HG03469 (cell line): Measurements from ENCODE around the gene NRXN3.

Experiments used
- ATAC-seq: cut with Tn5 transposase; IDR thresholded peaks from one replicate; pipeline ENCODE4 v1.9.1; 2021; ENCODE audit warnings: mild to moderate bottlenecking, moderate library complexity, moderate number of reproducible peaks; ENCODE audit not compliant: unreplicated experiment

NRXN3 gene

DNA sequence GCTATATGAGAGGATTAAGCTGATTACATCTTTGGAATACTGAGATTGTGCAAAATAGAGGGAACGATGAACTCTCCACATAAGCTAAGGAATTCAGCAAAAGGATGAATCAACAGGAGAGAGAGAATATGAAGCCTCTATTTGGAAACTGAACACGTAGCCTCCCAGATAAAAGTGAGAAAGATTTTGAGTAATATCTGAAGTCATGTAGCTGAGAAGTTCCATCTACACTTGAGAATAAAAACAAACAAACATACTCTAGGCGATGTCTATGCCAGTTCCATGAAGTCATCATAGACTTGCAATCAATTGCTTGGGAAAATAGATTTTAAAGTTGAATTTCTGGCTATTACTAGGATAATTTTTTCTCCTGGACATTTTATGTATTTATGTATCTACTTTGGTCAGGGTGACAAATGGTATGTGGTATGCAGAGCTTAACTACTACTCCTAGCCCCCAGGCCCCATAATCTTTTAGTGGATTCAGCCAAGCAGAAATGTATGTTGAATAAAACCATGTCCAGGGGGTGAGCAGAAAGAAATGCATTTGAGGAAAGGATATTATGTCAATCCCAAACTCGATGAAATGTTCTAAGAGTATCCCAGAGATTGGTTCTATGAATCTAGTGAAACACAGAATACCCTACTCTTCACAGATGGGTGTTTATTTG is 1413.7 kb downstream of the NRXN3 start:
- ATAC-seq: no peak

DNA sequence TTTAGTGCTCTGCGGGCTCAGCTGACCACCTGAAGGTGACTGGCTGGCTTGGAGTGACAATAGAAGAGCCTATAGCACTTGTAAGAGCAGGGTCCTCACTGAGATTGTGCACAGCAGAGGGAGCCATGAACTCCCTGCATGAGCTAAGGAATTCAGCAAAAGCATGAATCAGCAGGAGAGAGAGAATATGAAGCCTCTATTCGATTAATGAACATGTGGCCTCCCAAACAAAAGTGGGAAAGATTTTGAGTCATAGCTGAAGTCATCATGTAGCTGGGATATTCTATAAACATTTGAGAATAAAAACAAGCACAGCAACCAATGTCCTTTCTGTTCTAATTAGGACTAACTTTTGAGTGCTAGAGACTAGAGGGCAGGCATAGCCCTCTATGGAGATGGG is 1414.5 kb downstream of the NRXN3 start:
- no peak for ATAC-seq

DNA sequence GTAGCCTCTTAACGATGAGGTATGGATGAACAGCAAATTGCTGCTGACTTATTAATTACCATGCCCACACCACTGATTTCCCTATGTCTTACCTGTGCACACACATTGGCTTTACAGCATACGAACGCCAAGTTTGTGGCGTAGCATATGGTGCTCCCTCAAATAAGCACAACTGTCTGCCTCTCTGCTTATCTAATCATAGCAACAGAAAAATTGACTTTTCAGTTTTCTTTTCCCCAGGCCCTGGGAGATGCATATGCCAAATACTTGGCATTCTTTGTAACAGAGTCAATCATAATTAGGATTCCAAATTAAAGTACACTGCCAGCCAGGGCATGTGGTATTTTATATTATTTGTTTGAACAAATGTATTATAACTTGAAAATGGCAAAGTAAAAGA is 1415.7 kb downstream of the NRXN3 start:
- no peak for ATAC-seq

DNA sequence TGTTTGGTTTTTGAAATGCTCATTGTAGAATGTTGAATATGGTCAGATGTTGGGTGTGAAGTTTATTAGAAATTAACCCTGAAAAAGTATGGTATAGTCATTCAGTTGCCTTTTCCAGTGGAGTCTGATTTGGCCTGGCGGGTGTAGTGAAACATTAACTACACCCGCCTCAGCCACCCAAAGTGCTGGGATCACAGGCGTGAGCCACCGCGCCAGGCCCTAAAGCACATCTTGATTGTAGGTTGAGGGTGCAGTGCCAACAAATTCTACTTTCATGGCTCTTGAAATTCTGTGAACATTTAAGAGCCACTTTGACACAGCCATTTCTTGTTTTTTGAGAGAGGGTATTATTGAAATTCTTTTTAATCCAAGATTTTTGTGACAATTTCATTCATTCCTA is 1416.2 kb downstream of the NRXN3 start:
- ATAC-seq: no peak

DNA sequence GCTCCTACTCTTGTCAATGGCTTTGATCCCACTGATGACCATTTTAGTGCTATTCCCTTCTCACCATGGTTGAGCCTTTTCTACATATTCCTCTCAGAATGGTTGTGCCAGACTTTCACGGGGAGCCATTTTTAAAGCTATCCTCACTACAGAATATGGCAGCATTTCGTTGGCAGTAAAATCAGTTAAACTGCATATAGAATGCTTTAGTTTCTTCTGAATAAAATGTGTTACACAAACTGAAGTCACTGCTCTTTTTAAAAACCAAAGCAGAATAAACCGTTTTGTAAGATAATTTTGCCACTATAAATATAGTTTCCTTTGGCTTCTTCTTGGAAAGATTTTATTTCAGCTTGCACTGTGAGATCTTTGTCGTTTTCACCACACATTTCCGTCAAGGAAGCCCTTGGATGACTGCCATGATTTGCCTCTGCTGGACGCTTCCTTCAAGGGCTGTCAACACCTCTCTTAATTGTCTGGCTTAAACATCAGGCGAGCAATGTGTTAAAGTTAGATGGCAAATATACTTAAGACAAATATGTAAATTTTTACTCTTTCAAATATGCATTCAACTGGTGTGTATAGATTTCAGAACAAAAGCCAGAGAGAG is 1416.9 kb downstream of the NRXN3 start:
- no peak for ATAC-seq

DNA sequence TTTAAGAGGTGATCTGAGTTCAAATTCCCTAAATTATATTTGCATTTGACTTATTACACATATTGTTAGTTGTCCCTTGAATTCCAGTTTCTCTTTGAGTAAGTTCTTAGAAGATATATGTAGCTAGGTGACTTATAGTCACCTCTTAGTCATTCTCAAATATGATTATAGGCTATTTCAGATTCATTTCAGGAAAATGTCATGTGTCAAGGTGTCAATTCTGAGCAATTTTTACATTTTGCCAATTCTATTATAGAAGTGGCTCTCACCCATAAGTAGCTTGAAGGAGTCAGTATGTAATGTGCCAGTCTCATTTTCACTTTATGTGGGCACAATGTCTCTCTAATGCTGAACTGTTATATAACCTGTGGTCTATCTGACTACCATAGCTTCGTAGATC is 1417.7 kb downstream of the NRXN3 start:
- no peak for ATAC-seq

DNA sequence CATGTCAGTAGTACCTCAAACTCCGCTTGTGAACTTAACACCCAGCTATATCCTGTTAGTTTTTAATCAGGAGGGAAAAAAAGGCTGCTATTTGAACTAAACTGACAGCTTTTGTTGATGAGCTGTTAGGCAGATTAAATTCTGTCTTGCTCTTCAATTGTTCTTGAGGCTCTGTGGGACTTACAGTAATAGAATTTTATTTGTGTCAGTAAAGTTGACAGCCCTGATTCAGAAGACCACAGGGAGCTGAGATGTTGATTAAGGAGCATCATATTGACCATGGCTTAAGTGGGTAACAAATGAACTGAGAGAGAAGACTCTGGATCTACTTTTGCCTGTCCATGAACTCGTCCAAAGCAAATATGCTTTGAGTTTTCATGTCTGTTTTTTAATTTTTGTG is 1418.2 kb downstream of the NRXN3 start:
- no peak for ATAC-seq

DNA sequence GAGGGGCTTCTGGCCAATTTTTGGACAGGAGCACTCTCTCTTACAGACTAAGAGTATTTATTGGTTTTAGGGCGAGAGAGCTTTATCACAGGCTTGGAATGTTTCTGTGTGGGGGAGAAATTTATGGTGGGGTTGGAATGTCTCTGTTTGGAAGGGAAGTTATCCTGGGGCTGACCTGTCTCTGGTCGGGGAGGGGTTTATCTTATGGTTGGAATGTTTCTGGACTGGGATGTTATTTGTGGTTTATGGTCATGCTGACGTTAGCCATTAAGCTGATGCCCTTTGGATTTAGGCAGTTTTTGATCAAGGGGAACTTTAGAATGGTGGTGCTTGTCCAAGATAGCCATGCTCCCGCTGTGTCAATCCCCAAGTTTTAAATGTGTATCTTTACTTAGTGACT is 1426.4 kb downstream of the NRXN3 start:
- no peak for ATAC-seq

DNA sequence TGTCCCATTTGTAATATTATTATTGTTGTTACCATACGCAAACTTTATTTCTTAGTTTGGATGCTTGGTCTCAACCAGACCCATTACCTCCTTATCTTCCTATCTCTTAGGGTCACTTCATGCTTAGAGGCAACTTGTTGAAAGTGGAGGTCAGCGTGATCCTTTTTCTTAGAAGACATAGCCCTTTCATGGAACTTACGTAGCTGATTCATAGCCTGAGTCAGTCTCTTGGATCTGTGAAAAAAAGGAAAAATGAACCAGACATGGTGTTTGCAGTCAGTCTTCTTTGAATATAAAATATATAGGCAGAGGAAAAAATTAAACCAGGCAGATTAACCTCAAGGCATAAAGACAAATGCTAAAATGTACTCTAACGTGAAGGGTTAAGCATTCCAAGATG is 1427.4 kb downstream of the NRXN3 start:
- no peak for ATAC-seq

DNA sequence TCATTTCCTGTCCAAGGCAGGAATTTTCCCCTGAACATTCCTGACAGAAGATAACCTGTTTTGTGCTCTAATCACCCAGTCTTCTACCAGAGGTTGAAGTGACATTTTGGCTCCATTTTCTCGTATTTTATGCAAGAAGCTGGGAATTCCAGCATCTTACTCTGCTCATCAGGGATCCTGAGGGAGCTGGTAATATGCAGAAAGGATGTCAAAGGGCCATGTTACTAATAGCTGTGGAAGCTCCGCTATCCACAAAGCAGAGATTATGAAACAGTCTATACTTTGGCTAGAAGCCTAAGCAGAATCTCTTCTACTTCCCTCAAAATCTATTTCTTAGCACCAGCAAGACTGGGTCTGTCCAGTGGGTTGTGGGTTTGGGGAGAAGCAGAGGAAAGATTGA is 1428.2 kb downstream of the NRXN3 start:
- no peak for ATAC-seq

DNA sequence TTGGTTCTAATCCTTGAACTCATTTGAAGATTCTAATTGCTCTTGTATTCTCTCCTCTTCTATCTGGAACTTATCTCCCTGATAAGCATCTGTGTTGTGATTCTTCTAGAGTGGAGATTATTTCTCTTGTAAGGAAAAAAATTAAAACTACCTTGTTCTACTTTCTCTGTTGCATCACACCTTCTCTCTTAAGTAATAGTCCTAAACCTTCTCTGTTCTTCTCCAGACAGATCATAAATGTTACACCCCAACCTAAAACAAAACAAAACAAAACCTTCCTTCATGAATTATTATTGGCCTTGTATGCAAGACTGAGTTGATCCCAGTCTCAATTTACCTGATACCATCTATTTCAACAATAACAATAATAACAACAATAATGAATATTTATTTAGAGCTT is 1429.1 kb downstream of the NRXN3 start:
- no peak for ATAC-seq

DNA sequence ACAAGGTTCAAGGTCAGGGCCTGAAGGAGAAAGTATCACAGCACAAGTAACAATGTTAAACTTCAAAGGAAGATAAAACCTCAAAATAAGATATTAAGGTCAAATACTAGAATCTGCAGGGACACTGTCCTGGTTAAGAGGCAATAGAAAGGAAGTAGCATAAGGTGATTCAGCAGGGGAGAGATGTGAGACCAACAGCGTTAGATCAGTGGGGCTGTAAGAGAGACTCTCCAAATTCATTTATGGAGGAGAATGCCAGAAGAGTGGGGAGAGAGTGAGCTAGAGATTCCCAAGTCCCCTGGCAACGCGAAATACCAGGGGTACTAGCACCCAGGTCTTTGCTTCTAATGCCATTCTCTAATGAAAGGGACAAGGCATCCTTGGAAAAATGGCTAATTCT is 1430.2 kb downstream of the NRXN3 start:
- no peak for ATAC-seq

DNA sequence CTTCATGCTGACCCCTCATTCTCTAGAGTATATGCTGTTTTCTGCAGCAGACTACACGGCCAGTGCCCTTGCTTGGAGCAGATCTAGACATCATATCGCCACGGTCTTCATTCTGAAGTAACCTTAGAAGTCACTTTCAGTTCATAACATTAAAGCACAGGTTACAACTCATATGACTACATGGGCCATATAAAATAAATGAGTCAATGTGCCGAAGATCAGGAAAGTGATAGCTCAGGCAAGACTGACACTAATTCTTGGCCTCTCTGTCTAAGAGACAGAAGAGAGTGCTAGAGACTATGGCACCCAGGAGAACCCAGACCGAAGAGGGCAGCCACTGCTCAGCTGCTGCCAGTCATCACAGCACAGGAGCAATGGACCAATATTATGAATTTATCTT is 1431.4 kb downstream of the NRXN3 start:
- ATAC-seq: no peak

DNA sequence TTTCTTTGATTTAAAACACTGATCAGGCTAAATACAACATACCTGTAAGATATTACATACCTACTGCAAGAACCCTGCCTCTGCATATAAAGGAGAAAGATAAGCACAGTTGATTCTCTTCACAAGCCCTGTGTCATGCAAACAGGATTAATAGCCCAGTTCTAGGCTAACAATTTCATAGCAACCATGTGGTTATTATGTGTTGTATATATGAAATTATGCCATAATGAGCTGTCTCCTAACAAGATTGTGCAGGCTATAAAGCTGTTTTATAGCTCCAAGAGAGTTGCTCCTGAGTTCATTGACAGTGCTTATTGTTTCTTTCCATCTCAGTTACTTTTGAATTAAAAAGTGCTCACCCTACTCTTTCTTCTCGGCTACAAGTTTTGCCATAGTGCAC is 1431.9 kb downstream of the NRXN3 start:
- no peak for ATAC-seq

DNA sequence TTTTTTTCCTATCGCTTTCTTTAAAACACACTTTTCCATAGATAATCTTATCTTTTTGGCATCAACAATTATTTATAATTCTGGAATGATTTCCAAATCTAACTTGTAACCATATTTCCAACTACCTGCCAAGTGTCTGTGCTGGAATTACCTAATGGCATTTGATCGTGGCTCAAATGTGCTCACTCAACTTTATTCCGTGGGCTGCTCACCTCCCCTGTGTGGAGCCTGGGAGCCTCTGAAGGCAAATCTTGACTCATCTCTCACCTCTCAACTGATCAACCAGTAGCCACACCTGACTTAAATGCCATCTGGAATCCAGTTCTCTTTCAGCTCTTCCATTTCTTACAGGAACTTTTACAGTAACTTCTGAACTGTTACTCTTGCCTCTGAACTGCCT is 1432.6 kb downstream of the NRXN3 start:
- ATAC-seq: no peak

DNA sequence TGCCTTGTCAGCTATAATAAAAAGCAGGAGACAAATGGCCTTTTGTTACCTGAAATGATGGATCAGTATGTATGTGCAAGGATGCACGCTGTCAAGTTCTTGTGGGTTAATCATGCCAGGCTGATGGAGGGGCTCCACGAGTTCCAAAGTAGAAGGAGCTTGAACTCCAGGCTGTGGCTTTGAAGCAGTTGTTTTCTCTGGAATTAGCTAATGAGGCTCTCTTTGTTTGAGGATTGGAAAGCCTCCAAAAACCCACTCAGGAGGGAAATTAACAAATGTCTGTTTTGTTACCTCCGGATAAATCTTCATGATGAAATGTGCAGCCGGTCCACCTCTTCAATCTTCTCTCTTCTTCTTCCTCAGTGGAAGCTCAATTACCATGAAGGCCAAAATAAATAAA is 1435.7 kb downstream of the NRXN3 start:
- ATAC-seq: no peak

DNA sequence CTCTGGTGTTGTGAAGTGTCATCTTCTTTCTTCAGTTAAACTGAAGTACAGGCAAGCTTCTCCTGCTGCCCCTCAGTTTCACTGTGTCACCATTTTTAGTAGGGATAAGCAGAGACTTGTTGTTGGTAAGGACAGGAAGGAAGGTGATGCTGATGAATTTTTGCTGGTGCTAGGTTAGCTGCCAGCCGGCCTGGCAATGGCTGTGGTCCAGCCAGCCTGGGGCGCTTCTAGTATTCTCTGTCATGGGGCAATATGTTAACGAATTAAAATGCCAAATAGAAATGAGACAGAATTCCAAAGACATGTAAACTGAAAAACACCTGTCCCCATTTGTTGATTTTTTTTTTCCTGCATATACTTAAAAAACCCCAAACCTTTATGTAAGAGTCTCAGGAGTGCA is 1438.3 kb downstream of the NRXN3 start:
- no peak for ATAC-seq

DNA sequence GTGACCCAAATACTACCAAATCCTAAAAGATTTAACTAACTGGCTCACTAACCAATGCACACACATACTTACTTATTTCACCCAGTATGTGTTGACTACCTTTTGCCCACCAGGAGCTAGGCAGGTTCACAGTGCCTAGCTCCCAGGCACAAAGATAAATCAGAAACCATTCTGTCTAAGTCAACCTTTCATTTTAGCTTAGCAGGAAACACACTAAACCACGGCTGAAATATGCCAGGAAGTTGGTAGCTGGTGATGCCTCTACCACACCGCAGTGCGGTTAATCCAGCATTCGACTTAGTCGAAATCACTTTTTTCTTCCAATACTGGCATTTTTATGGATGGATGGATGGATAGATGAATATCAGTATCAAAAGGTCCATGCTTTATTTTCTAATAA is 1443.5 kb downstream of the NRXN3 start:
- ATAC-seq: no peak

DNA sequence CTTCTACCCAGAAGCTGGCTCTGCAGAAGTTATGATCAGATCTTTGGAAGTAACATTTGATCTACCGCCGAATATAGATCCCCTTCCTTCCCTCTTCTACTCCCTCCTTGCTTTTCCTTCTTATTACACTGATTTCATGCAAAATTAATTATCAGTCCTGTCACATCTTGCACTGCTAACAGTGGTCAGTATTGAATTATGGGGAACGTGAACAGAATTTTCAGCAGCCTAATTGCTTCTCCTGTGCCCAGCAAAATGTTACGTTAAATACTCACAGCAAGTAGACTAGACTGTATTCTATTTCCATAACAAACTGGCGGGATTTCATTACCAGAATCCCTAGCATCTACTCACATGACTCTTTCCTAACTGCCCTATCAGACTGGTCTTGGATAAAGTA is 1444.3 kb downstream of the NRXN3 start:
- no peak for ATAC-seq

DNA sequence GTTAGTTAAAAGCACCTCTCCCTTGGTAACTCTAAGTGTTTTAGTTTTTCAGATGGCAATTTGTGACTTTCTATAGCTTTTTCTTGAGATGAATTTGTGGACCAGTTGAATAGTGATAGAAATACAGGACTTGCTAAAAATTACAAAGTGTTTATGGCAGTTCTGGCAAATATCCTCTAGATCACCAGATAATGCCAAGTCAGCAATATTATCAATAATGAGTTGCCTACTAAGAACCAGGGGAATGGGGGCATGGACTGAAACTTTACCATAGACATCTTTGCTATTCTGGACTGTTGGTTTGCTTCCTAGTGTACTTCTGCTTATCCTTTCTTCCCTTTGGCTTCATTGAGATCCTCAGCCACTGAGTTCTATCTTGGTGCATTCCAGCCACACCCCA is 1456.9 kb downstream of the NRXN3 start:
- no peak for ATAC-seq

DNA sequence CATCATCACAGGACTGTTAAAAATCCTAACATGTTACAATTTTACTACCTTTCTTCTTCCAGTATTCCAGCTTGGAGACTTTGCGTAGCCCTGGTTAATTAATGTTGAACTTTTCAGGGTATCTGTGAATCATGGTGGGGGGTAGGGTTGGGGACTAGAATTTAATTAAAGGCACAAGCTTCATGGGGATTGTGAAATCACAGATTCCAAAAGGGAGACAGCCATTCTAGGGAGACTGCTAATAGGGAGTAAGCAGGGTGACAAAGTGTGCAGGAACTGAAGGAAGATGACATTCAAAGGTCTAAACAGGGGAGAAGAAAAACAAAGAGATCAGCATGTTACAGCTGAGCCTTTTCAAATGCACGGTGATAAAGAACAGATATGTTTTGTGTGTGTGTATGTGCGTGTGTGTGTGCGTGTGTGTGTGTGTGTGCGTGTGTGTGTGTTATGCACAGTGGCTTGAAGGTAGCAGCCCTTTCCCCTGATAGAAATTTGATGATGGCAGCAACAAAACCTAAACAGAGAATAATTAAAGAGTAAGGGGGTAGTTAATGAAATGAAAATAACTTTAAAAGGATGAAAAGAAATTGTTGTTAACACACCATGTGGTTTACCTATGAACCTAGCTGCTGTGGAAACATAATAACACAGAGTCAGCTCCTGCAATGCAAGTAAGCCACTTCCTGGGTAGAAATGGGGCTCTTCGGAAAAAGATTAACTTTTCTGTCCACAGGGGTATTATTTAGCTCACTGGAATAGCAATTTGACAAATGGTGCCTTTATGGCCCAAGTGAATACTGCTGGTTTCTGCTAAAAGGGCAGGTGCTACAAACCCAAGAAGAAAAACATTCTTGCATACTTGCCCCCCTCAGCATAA is 1459.5 kb downstream of the NRXN3 start:
- ATAC-seq: no peak

DNA sequence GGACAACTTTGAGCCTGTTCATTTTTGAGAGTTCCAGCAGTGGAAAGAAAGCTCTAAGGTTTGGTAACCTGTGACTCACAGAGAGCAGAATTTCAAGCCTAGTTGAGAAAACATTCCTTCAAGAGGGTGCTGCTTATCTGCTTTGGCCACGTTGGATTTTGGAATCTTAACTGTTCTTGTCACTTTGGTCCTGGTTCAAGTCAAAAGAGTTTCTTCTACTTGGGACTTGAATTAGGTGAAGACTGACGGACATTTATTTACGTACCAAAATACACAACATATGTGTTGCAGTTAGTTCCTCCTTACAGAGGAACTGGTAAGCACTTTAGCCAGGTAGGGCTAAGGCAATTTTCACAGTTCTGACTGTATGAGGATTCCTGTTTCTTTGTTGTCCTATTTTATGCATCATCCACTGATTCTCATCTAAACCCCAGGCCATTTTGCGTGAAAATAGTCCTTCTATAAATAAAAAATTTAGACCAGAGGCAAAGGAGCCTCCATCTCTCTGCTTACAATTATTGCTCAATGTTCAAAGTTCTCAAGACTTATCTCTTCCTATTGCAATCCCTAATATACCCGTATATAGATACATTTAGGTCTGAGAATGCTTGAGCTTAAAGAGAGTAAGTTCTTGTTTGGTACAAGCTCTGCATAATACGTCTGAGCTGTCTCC is 1460.3 kb downstream of the NRXN3 start:
- no peak for ATAC-seq
